ENCODE measurements around the gene CNRIP1.
A peak's percentile ranks its signal among the peaks of the same experiment; 100 is the strongest.

The CNRIP1 gene

DNA sequence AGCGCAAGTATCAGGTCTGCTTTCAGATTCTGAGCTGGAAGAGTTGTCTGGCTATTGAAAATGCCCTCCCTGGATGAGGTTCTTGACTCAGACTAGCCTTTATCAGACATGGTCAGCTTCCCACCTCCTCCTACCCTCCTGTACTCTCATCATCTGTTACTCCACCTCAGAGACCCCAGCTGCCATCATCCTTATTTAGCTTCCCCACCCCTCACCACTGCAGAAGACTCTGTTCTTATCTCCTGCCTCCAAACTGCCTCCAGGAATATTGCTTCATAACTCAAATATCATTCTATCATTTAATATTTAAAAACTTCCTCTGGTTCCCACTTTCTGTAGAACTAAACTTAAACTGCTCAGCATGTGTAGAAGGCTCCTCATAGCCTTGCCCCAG is 36.3 kb downstream of the CNRIP1 start:
- H3K27me3 ChIP-seq, result no peaks in the 10 kb centered on the region
- peaks cover 0 to 2% of the 10 kb centered on the region in 2 experiments for H3K4me1 ChIP-seq (ENCODE audit: control insufficient read depth in 1 of 2, insufficient read depth in 1 of 2, low read depth in 1 of 2, low read length in 1 of 2)
- no peaks in the 10 kb centered on the region for H3K9me3 ChIP-seq
- TF ChIP-seq, protein P1, sequence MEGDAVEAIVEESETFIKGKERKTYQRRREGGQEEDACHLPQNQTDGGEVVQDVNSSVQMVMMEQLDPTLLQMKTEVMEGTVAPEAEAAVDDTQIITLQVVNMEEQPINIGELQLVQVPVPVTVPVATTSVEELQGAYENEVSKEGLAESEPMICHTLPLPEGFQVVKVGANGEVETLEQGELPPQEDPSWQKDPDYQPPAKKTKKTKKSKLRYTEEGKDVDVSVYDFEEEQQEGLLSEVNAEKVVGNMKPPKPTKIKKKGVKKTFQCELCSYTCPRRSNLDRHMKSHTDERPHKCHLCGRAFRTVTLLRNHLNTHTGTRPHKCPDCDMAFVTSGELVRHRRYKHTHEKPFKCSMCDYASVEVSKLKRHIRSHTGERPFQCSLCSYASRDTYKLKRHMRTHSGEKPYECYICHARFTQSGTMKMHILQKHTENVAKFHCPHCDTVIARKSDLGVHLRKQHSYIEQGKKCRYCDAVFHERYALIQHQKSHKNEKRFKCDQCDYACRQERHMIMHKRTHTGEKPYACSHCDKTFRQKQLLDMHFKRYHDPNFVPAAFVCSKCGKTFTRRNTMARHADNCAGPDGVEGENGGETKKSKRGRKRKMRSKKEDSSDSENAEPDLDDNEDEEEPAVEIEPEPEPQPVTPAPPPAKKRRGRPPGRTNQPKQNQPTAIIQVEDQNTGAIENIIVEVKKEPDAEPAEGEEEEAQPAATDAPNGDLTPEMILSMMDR (IDR thresholded peaks at IDR 0.05), result no peak
- no peak overlapping the region for H3K4me3 ChIP-seq (ENCODE audit: low read depth in 1 of 2, low read length in 1 of 2)
- no peaks in the 10 kb centered on the region for H3K36me3 ChIP-seq
- H3K27ac ChIP-seq, result no peak overlapping the region

GRCh38 chr2:68282811-68283418 is 36.8 kb downstream of the CNRIP1 start:
- Histone ChIP-seq H3K36me3 (no peaks in the 10 kb centered on the region), H3K9me3 (no peaks in the 10 kb centered on the region), H3K27ac (no peak overlapping the region), H3K4me1 (ENCODE audit: control insufficient read depth in 1 of 2, insufficient read depth in 1 of 2, low read depth in 1 of 2, low read length in 1 of 2) (no peaks in the 10 kb centered on the region), H3K27me3 (no peaks in the 10 kb centered on the region), H3K4me3 (ENCODE audit: low read depth in 1 of 2, low read length in 1 of 2) (no peak overlapping the region)
- TF ChIP-seq, protein P1 (IDR thresholded peaks at IDR 0.05), result peak; percentile 55

DNA sequence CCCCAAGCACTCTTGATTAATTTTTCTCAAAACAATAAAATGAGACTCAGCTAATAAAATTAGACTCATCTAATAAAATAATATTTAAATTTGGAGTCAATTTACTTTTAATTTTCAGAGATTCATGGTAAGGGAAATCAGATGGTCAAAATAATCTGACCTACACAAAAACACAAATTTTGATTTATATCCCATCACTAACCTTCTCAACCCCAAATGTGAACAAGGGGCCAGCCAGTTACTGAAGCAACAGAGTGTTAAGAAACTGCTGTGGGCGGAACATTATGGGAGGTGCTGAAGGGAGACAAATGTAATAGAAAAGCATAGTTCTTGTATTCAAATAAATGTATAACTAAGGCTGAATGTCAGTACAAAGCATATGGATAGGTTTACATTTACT is 39.0 kb downstream of the CNRIP1 start:
- Histone ChIP-seq H3K36me3 (no peaks in the 10 kb centered on the region), H3K27ac (no peak overlapping the region), H3K4me3 (ENCODE audit: low read depth in 1 of 2, low read length in 1 of 2) (no peak overlapping the region), H3K4me1 (ENCODE audit: control insufficient read depth in 1 of 2, insufficient read depth in 1 of 2, low read depth in 1 of 2, low read length in 1 of 2) (no peaks in the 10 kb centered on the region), H3K27me3 (no peaks in the 10 kb centered on the region), H3K9me3 (no peaks in the 10 kb centered on the region)
- TF ChIP-seq, protein P1 (IDR thresholded peaks at IDR 0.05), result no peak

DNA sequence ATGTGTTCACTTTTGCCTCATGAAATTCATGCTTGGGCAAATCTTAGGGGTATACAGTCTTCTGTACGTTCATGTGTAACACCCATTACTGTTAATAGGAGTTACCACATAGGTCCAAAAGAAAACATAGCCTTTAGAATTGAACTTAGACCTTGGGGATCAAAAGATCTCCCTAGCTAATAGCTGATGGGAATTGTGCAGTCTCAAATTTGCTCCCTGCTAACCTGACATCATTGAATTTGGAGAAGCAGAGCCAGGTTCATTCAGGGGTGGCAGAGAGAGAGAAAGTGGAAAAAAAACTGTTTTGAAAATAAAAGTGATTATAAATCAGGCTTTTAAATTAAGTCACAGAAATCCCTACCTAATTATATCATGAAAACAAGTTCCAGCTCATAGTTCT is 39.4 kb downstream of the CNRIP1 start:
- TF ChIP-seq, protein P1 (IDR thresholded peaks at IDR 0.05), result no peak
- no peak overlapping the region for H3K27ac ChIP-seq
- H3K9me3 ChIP-seq, result no peaks in the 10 kb centered on the region
- no peaks in the 10 kb centered on the region for H3K36me3 ChIP-seq
- H3K27me3 ChIP-seq, result no peaks in the 10 kb centered on the region
- no peaks in the 10 kb centered on the region for H3K4me1 ChIP-seq (ENCODE audit: control insufficient read depth in 1 of 2, insufficient read depth in 1 of 2, low read depth in 1 of 2, low read length in 1 of 2)
- no peak overlapping the region for H3K4me3 ChIP-seq (ENCODE audit: low read depth in 1 of 2, low read length in 1 of 2)

DNA sequence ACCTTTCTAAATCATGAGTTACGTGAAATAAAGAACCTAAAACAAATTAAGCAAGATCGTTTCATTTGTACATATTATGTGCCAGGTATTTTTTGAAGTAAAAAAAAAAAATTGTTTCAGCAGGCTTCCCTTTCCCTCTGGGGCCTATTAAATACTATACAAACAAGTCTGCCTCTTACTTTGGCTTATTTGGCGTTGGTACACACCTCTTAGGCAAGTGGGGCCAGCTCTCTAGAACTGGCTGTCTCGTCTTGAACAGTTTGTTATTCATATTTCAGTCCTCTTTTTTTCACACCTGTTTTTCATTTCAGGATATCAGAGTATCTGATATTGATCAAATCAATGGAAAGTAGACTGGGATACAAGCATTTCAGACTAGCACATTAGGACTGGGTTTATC is 40.1 kb downstream of the CNRIP1 start:
- H3K27ac ChIP-seq, result no peak overlapping the region
- H3K4me1 ChIP-seq (ENCODE audit: control insufficient read depth in 1 of 2, insufficient read depth in 1 of 2, low read depth in 1 of 2, low read length in 1 of 2), result no peaks in the 10 kb centered on the region
- no peaks in the 10 kb centered on the region for H3K9me3 ChIP-seq
- H3K36me3 ChIP-seq, result no peaks in the 10 kb centered on the region
- TF ChIP-seq, protein P1 (IDR thresholded peaks at IDR 0.05), result no peak
- no peaks in the 10 kb centered on the region for H3K27me3 ChIP-seq
- H3K4me3 ChIP-seq (ENCODE audit: low read depth in 1 of 2, low read length in 1 of 2), result no peak overlapping the region
